HCT116 (cell line): ENCODE results near the gene SERPINB5. TPM values are rescaled to one million over a fixed set of nuclear protein-coding genes. Genes with fewer than 3 reads are reported as not detected.

Source experiments
- ATAC-seq: fragments of 200-7000 bp; cut with Tn5 transposase; 2 replicates; pipeline ENCODE4 v1.9.1; 2020; ENCODE audit warnings: mild to moderate bottlenecking, moderate library complexity
- BruUV-seq: library from RNA; stranded (reverse); fragments of 400-500 nt; replicated peaks from 2 replicates; lab custom pipeline; 2021; lab: Mats Ljungman, UMichigan
- CTCF ChIA-PET: fragments of 300-600 bp; sonication (Branson Sonifier 250); formaldehyde crosslinking; loops from one replicate; lab custom pipeline; 2021; ENCODE audit warnings: antibody characterized with exemption; lab: Charles Lee
- POLR2A ChIA-PET: fragments of 300-600, 350-600 bp; sonication (Branson Sonifier 250); formaldehyde crosslinking; loops from one replicate; lab custom pipeline; 2021; ENCODE audit warnings: antibody characterized with exemption; lab: Charles Lee
- RAD21 ChIA-PET, 2 experiments: fragments of 300-600 bp; sonication (Branson Sonifier 250); formaldehyde crosslinking; loops; one replicate each; lab custom pipeline; 2023; ENCODE audit warnings: low total read pairs in 2 of 2; ENCODE audit not compliant: uncharacterized antibody in 2 of 2, unreplicated experiment in 2 of 2, low non-redundant PET in 1 of 2; lab: Charles Lee
- DNase-seq: peaks from one replicate; pipeline ENCODE4 v3.0.0-alpha.2; 2010; ENCODE audit warnings: low read depth, low spot score
- H2AFZ ChIP-seq: fragments of 200-600 bp; shearing (Covaris generic), sonication (generic); 2 replicates; pipeline ENCODE4 v1.6.1; 2017; ENCODE audit warnings: low read depth, mixed run types, mixed read lengths, antibody characterized with exemption, low read length; ENCODE audit not compliant: poor library complexity, severe bottlenecking
- H3K27ac ChIP-seq: 2 replicates; pipeline ENCODE4 v1.5.1; 2012; ENCODE audit warnings: low read depth, low read length
- H3K27me3 ChIP-seq: fragments of 200-600 bp; sonication (generic); 2 replicates; pipeline ENCODE4 v1.6.1; 2016; ENCODE audit warnings: mixed run types, low read length, mixed read lengths; ENCODE audit not compliant: insufficient read depth
- H3K36me3 ChIP-seq, 2 experiments: fragments of 200-500 bp in 1 of 2; fragments of 200-600 bp in 1 of 2; sonication (Bioruptor generic) in 1 of 2; sonication (generic) in 1 of 2; 2 replicates each; pipeline versions ENCODE4 v1.5.1 to v1.6.1; 2014 to 2016; ENCODE audit warnings: low read length in 2 of 2, inconsistent platforms in 1 of 2, mixed read lengths in 1 of 2, mixed run types in 1 of 2; ENCODE audit not compliant: insufficient read depth in 2 of 2, control insufficient read depth in 1 of 2
- H3K4me1 ChIP-seq, 2 experiments: fragments of 200-600 bp in 1 of 2; sonication (generic) in 1 of 2; 2 replicates each; pipeline versions ENCODE4 v1.5.1 to v1.6.1; 2012 to 2017; ENCODE audit warnings: low read length in 2 of 2, inconsistent platforms in 1 of 2, mild to moderate bottlenecking in 1 of 2, mixed read lengths in 1 of 2, mixed run types in 1 of 2, moderate library complexity in 1 of 2; ENCODE audit not compliant: insufficient read depth in 2 of 2, control insufficient read depth in 1 of 2
- H3K4me2 ChIP-seq: fragments of 200-600 bp; sonication (generic); 2 replicates; pipeline ENCODE4 v1.6.1; 2017; ENCODE audit warnings: mixed run types, low read length, mixed read lengths
- H3K4me3 ChIP-seq, 2 experiments: fragments of 200-600 bp in 1 of 2; sonication (generic) in 1 of 2; replicated peaks in 1 of 2; 2 replicates each; pipeline ENCODE4 v1.5.1; 2011 to 2016; ENCODE audit warnings: low read length in 2 of 2, control low read depth in 1 of 2, low read depth in 1 of 2, mild to moderate bottlenecking in 1 of 2, mixed read lengths in 1 of 2, mixed run types in 1 of 2
- H3K79me2 ChIP-seq: fragments of 200-600 bp; sonication (generic); 2 replicates; pipeline ENCODE4 v1.6.1; 2017; ENCODE audit warnings: mild to moderate bottlenecking, mixed run types, low read length, moderate library complexity, mixed read lengths; ENCODE audit not compliant: insufficient read depth
- H3K9ac ChIP-seq: fragments of 200-600 bp; sonication (generic); 2 replicates; pipeline ENCODE4 v1.6.1; 2016; ENCODE audit warnings: low read length, mixed read lengths
- H3K9me2 ChIP-seq: fragments of 200-600 bp; sonication (generic), shearing (Covaris generic); 2 replicates; pipeline ENCODE4 v1.6.1; 2017; ENCODE audit warnings: mixed run types, mild to moderate bottlenecking, moderate library complexity; ENCODE audit not compliant: insufficient read depth
- H3K9me3 ChIP-seq, 2 experiments: fragments of 200-500 bp in 1 of 2; fragments of 200-600 bp in 1 of 2; sonication (Bioruptor generic) in 1 of 2; sonication (generic) in 1 of 2; 2 replicates each; pipeline ENCODE4 v1.6.1; 2014 to 2017; ENCODE audit warnings: low read length in 2 of 2, mixed read lengths in 2 of 2, inconsistent platforms in 1 of 2, low read depth in 1 of 2, mild to moderate bottlenecking in 1 of 2, mixed run types in 1 of 2, moderate library complexity in 1 of 2; ENCODE audit not compliant: control insufficient read depth in 1 of 2, insufficient read depth in 1 of 2
- H4K20me1 ChIP-seq: fragments of 200-600 bp; sonication (generic), shearing (Covaris generic); 2 replicates; pipeline ENCODE4 v1.6.1; 2017; ENCODE audit warnings: mixed run types, mild to moderate bottlenecking, moderate library complexity; ENCODE audit not compliant: insufficient read depth
- ATF3 ChIP-seq: IDR thresholded peaks from 2 replicates; pipeline ENCODE4 v1.6.1; 2012
- CBX3 ChIP-seq: IDR thresholded peaks from 2 replicates; pipeline ENCODE4 v1.6.1; 2012; ENCODE audit warnings: low read depth
- CEBPB ChIP-seq: IDR thresholded peaks from 2 replicates; pipeline ENCODE4 v1.6.1; 2012; ENCODE audit warnings: low read depth
- CTCF ChIP-seq, 3 experiments: fragments of 200-600 bp in 1 of 3; sonication (generic) in 1 of 3; IDR thresholded peaks in 2 of 3; conservative IDR thresholded peaks in 1 of 3; 2 replicates each; pipeline ENCODE4 v1.5.1; 2012 to 2017; ENCODE audit warnings: low read depth in 2 of 3, low read length in 2 of 3, antibody characterized with exemption in 1 of 3, borderline replicate concordance in 1 of 3, control low read depth in 1 of 3, mild to moderate bottlenecking in 1 of 3, mixed read lengths in 1 of 3, mixed run types in 1 of 3, moderate library complexity in 1 of 3; ENCODE audit not compliant: insufficient read depth in 1 of 3
- EGR1 ChIP-seq: IDR thresholded peaks from 2 replicates; pipeline ENCODE4 v1.6.1; 2012; ENCODE audit warnings: low read depth
- ELF1 ChIP-seq: IDR thresholded peaks from 2 replicates; pipeline ENCODE4 v1.6.1; 2012; ENCODE audit warnings: low read depth, borderline replicate concordance
- EZH2 ChIP-seq: fragments of 200-600 bp; sonication (generic); IDR thresholded peaks from 2 replicates; pipeline ENCODE4 v1.6.1; 2017; ENCODE audit warnings: antibody characterized with exemption, mixed run types
- EZH2phosphoT487 ChIP-seq: fragments of 200-600 bp; IDR thresholded peaks from 2 replicates; pipeline ENCODE4 v1.6.1; 2018; ENCODE audit warnings: antibody characterized with exemption, borderline replicate concordance
- JUND ChIP-seq: IDR thresholded peaks from 2 replicates; pipeline ENCODE4 v1.6.1; 2012
- MAX ChIP-seq: IDR thresholded peaks from 2 replicates; pipeline ENCODE4 v1.6.1; 2012
- POLR2A ChIP-seq: IDR thresholded peaks from 2 replicates; pipeline ENCODE4 v1.7.0; 2011; ENCODE audit warnings: borderline replicate concordance; ENCODE audit not compliant: insufficient read depth, insufficient read length; ENCODE audit errors: extremely low read depth
- POLR2AphosphoS5 ChIP-seq: IDR thresholded peaks from 2 replicates; pipeline ENCODE4 v1.6.1; 2011; ENCODE audit warnings: mild to moderate bottlenecking, low read depth, low read length, moderate library complexity
- RAD21 ChIP-seq: IDR thresholded peaks from 2 replicates; pipeline ENCODE4 v1.6.1; 2012; ENCODE audit warnings: low read depth, mild to moderate bottlenecking
- SIN3A ChIP-seq: IDR thresholded peaks from 2 replicates; pipeline ENCODE4 v1.6.1; 2012; ENCODE audit warnings: low read depth
- SRF ChIP-seq: IDR thresholded peaks from 2 replicates; pipeline ENCODE4 v1.6.1; 2012; ENCODE audit warnings: low read depth
- TCF7L2 ChIP-seq: IDR thresholded peaks from 2 replicates; pipeline ENCODE4 v1.7.0; 2011; ENCODE audit warnings: borderline replicate concordance, inconsistent platforms; ENCODE audit not compliant: insufficient read depth, insufficient read length; ENCODE audit errors: extremely low read depth
- YY1 ChIP-seq: IDR thresholded peaks from 2 replicates; pipeline ENCODE4 v1.6.1; 2011; ENCODE audit warnings: low read length, low read depth, moderate library complexity, mild to moderate bottlenecking; ENCODE audit not compliant: insufficient replicate concordance; ENCODE audit errors: extremely low read depth
- ZBTB33 ChIP-seq: IDR thresholded peaks from 2 replicates; pipeline ENCODE4 v1.6.1; 2011; ENCODE audit warnings: mild to moderate bottlenecking, low read length, moderate library complexity; ENCODE audit not compliant: insufficient replicate concordance; ENCODE audit errors: extremely low read depth
- ZFX ChIP-seq: fragments of 450-650 bp; IDR thresholded peaks from 2 replicates; pipeline ENCODE4 v1.6.1; 2017
- ZNF274 ChIP-seq: fragments of 200-500 bp; sonication (Bioruptor generic); IDR thresholded peaks from 2 replicates; pipeline ENCODE4 v1.6.1; 2014; ENCODE audit warnings: mild to moderate bottlenecking, low read depth, low read length, inconsistent platforms
- intact Hi-C: fragments of 100-400 bp; cut with micrococcal nuclease; formaldehyde crosslinking; loops from 2 replicates; pipeline ENCODE4 v1.10.0; 2022
- total RNA-seq: library from RNA; stranded (reverse); gene quantifications from one replicate; pipeline ENCODE4 v1.2.1, GENCODE V29; 2021; ENCODE audit not compliant: unreplicated experiment
- TF ChIP-seq, protein P1 (sequence below): IDR thresholded peaks from 2 replicates; pipeline ENCODE4 v1.6.1; 2012; ENCODE audit warnings: low read depth

Gene SERPINB5
- total RNA-seq, 1 experiment from 2014 or later, result 19.5 TPM

GRCh38 chr18:63427558-63427957 is 49.2 kb upstream of the SERPINB5 start:
- Histone ChIP-seq H3K4me3 (no peak overlapping the region), H3K9ac (no peak overlapping the region), H2AFZ (peak overlapping the region; percentile 77), H3K79me2 (no peaks in the 10 kb centered on the region), H3K27ac (no peak overlapping the region), H3K9me3 (no peaks in the 10 kb centered on the region), H3K36me3 (no peaks in the 10 kb centered on the region), H4K20me1 (no peaks in the 10 kb centered on the region), H3K4me2 (peak overlapping the region; percentile 53), H3K27me3 (no peaks in the 10 kb centered on the region), H3K9me2 (no peaks in the 10 kb centered on the region), H3K4me1 (peaks cover 5 to 24% of the 10 kb centered on the region in 2 experiments; a peak in 2 of 4 replicates)
- RAD21 ChIA-PET, result no interaction called here
- DNase-seq (peak; percentile 26), ATAC-seq (peak; percentile 31; the same call in 1 of the 2 replicates)
- CTCF ChIA-PET, result interaction anchor here (0.7 kb wide), 1 partner anchor 12 kb away, joined by 3 read pairs; no protein-coding TSS in a partner anchor
- BruUV-seq, result no TSS peak
- POLR2A ChIA-PET, result interaction anchor here (0.6 kb wide), 1 partner anchor 46 kb away, joined by 4 read pairs; no protein-coding TSS in a partner anchor
- intact Hi-C loops, result no loop called here
- TF ChIP-seq ELF1, result no peak
- TF ChIP-seq ZNF274, result no peak
- TF ChIP-seq ATF3, result no peak
- TF ChIP-seq EGR1, result no peak
- TF ChIP-seq EZH2, result no peak
- no peak for TF ChIP-seq CBX3
- TF ChIP-seq, protein P1, sequence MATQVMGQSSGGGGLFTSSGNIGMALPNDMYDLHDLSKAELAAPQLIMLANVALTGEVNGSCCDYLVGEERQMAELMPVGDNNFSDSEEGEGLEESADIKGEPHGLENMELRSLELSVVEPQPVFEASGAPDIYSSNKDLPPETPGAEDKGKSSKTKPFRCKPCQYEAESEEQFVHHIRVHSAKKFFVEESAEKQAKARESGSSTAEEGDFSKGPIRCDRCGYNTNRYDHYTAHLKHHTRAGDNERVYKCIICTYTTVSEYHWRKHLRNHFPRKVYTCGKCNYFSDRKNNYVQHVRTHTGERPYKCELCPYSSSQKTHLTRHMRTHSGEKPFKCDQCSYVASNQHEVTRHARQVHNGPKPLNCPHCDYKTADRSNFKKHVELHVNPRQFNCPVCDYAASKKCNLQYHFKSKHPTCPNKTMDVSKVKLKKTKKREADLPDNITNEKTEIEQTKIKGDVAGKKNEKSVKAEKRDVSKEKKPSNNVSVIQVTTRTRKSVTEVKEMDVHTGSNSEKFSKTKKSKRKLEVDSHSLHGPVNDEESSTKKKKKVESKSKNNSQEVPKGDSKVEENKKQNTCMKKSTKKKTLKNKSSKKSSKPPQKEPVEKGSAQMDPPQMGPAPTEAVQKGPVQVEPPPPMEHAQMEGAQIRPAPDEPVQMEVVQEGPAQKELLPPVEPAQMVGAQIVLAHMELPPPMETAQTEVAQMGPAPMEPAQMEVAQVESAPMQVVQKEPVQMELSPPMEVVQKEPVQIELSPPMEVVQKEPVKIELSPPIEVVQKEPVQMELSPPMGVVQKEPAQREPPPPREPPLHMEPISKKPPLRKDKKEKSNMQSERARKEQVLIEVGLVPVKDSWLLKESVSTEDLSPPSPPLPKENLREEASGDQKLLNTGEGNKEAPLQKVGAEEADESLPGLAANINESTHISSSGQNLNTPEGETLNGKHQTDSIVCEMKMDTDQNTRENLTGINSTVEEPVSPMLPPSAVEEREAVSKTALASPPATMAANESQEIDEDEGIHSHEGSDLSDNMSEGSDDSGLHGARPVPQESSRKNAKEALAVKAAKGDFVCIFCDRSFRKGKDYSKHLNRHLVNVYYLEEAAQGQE, result no peak
- TF ChIP-seq CTCF (IDR thresholded peaks at IDR 0.05 in 2 of 3, conservative IDR thresholded peaks at IDR 0.05 in 1 of 3; ENCODE audit: borderline replicate concordance in 1 of 3, insufficient read depth in 1 of 3, low read depth in 2 of 3, low read length in 2 of 3), result no peak
- TF ChIP-seq MAX, result 0 out of 2 replicates have a peak, but pooled peaks have one; percentile 25
- TF ChIP-seq POLR2AphosphoS5, result no peak
- TF ChIP-seq ZBTB33, result no peak
- TF ChIP-seq ZFX, result no peak
- TF ChIP-seq RAD21, result no peak
- no peak for TF ChIP-seq POLR2A
- no peak for TF ChIP-seq CEBPB
- no peak for TF ChIP-seq SRF
- TF ChIP-seq SIN3A, result no peak
- no peak for TF ChIP-seq TCF7L2
- no peak for TF ChIP-seq JUND
- no peak for TF ChIP-seq YY1
- no peak for TF ChIP-seq EZH2phosphoT487
